ENCODE measurements around the gene SSBP3.

DNA sequence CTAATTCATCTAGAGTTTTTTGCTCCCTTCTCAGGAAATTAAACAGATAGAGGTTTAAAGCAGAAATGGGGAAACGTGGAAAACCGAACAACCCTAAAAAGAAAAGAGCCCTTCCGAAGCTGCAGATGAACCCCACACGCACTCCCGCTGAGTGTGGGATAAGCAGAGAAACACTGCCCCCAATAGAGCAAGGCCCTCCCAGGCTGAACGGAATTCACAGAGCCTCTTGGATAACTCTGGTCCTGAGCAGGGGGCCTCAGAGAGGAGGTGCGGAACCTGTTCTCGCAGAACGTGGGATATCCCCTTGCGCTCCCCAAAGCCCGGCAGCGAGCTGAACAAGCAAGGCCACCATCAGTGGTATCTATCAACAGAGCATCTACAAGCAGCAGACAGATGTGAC, 44.9 kb downstream of the SSBP3 start:
- TF ChIP-seq YY1 (IDR thresholded peaks at IDR 0.05) (no peak), SP1 (IDR thresholded peaks at IDR 0.05) (no peak), GABPA (IDR thresholded peaks at IDR 0.05 in 1 of 2, conservative IDR thresholded peaks at IDR 0.05 in 1 of 2) (no peak)
- TF ChIP-seq, protein P1, sequence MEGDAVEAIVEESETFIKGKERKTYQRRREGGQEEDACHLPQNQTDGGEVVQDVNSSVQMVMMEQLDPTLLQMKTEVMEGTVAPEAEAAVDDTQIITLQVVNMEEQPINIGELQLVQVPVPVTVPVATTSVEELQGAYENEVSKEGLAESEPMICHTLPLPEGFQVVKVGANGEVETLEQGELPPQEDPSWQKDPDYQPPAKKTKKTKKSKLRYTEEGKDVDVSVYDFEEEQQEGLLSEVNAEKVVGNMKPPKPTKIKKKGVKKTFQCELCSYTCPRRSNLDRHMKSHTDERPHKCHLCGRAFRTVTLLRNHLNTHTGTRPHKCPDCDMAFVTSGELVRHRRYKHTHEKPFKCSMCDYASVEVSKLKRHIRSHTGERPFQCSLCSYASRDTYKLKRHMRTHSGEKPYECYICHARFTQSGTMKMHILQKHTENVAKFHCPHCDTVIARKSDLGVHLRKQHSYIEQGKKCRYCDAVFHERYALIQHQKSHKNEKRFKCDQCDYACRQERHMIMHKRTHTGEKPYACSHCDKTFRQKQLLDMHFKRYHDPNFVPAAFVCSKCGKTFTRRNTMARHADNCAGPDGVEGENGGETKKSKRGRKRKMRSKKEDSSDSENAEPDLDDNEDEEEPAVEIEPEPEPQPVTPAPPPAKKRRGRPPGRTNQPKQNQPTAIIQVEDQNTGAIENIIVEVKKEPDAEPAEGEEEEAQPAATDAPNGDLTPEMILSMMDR (IDR thresholded peaks at IDR 0.05; ENCODE audit: low read depth, low read length, missing input control), result no peak
- TF ChIP-seq, protein P2, sequence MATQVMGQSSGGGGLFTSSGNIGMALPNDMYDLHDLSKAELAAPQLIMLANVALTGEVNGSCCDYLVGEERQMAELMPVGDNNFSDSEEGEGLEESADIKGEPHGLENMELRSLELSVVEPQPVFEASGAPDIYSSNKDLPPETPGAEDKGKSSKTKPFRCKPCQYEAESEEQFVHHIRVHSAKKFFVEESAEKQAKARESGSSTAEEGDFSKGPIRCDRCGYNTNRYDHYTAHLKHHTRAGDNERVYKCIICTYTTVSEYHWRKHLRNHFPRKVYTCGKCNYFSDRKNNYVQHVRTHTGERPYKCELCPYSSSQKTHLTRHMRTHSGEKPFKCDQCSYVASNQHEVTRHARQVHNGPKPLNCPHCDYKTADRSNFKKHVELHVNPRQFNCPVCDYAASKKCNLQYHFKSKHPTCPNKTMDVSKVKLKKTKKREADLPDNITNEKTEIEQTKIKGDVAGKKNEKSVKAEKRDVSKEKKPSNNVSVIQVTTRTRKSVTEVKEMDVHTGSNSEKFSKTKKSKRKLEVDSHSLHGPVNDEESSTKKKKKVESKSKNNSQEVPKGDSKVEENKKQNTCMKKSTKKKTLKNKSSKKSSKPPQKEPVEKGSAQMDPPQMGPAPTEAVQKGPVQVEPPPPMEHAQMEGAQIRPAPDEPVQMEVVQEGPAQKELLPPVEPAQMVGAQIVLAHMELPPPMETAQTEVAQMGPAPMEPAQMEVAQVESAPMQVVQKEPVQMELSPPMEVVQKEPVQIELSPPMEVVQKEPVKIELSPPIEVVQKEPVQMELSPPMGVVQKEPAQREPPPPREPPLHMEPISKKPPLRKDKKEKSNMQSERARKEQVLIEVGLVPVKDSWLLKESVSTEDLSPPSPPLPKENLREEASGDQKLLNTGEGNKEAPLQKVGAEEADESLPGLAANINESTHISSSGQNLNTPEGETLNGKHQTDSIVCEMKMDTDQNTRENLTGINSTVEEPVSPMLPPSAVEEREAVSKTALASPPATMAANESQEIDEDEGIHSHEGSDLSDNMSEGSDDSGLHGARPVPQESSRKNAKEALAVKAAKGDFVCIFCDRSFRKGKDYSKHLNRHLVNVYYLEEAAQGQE (IDR thresholded peaks at IDR 0.05), result no peak

Measured in liver (tissue), 3 donors.